MM.1S (cell line): Measurements from ENCODE around the gene SETD5.

ENCODE experiments used
- CTCF ChIP-seq: fragments of 300-600 bp; sonication (generic); IDR thresholded peaks from 2 replicates; pipeline ENCODE4 v1.5.1; 2016; ENCODE audit warnings: antibody characterized with exemption, low read length, mixed read lengths
- EZH2phosphoT487 ChIP-seq: fragments of 300-600 bp; sonication (generic); IDR thresholded peaks from 2 replicates; pipeline ENCODE4 v1.6.1; 2018; ENCODE audit warnings: antibody characterized with exemption, low read length

GRCh38 chr3:9441501-9442221 lies 44.2 kb downstream of the SETD5 start:
- TF ChIP-seq CTCF (no peak), EZH2phosphoT487 (no peak)
